ENCODE data around the gene UBTF. TPM values are rescaled to one million over a fixed set of nuclear protein-coding genes. Genes with fewer than 3 reads are reported as not detected.

UBTF gene
- total RNA-seq, 3 donors from 2014 or later = 50.1 to 65.1 (median 60.6) TPM

DNA sequence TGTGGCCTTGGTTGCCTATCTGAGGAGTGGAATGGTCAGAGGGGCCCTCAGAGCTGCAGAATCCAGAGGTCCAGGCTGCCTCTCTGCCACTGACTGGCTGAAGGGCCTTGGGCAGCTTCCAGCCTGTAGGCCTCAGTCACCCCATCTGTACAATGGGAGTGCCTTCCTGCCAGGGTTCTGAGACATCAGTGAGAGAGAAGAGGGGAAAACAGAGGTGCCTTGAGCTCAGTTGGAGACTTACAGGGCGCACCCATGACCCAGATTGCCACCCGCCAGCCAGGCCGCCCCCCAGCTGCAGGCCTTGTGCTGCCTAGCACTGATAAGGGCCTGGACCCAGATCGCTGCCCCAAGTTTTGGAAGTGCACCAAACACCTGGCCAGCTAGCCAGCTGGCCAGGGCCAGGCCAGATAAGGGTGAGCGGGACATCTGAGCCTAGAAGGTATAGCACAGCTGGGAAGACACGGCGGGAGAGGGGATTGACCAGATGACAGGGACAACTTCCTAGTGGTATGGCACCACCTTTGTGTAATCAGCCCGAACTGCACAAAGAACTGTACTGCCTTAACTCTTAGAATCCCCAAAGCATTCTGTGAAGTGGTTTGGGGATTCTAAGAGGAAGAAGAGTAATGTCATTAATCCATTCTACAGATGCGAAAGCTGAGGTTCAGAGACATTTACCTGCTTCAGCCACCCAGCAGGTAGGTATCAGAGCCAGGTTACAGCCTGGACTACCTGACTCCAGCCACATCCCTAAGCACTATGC is 47.1 kb upstream of the UBTF start:
- no peak overlapping the region for H3K27ac ChIP-seq
- no peaks in the 10 kb centered on the region for H3K4me1 ChIP-seq
- no peaks in the 10 kb centered on the region for H3K9me3 ChIP-seq
- DNase-seq (ENCODE audit: low spot score in 2 of 2) = no peak
- H3K4me3 ChIP-seq = no peak overlapping the region
- TF ChIP-seq POLR2AphosphoS5 (IDR thresholded peaks at IDR 0.05) (no peak), POLR2A (IDR thresholded peaks at IDR 0.05) (no peak)
- TF ChIP-seq, protein P1, sequence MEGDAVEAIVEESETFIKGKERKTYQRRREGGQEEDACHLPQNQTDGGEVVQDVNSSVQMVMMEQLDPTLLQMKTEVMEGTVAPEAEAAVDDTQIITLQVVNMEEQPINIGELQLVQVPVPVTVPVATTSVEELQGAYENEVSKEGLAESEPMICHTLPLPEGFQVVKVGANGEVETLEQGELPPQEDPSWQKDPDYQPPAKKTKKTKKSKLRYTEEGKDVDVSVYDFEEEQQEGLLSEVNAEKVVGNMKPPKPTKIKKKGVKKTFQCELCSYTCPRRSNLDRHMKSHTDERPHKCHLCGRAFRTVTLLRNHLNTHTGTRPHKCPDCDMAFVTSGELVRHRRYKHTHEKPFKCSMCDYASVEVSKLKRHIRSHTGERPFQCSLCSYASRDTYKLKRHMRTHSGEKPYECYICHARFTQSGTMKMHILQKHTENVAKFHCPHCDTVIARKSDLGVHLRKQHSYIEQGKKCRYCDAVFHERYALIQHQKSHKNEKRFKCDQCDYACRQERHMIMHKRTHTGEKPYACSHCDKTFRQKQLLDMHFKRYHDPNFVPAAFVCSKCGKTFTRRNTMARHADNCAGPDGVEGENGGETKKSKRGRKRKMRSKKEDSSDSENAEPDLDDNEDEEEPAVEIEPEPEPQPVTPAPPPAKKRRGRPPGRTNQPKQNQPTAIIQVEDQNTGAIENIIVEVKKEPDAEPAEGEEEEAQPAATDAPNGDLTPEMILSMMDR (IDR thresholded peaks at IDR 0.05) = no peak
- H3K36me3 ChIP-seq = no peaks in the 10 kb centered on the region
- H3K27me3 ChIP-seq = no peaks in the 10 kb centered on the region
- intact Hi-C loops (cut with DNase I; ENCODE audit: low total_unique reads) = no loop called here

DNA sequence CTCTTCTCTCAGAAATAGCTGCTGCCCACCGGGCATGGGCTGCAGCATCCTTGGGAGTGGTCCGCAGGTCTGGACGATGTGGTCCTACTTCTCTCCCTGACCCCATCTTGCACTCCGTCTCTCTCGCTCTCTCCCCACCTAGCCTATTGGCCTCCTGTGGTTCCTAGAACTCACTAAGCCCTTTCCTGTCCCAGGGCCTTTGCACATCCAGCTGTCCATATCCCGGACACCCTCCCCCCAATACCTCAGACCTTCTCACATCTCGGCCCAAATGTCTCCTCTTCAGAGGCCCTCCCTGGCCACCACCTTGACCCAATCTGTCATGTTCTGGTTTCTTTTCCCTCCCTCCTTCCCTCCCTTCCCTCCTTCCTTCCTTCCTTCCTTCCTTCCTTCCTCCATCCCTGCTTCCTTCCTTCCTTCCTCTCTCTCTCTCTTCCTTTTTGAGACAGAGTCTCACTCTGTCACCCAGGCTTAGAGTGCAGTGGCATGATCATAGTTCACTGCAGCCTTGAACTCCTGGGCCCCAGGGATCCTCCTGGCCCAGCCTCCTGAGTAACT is 43.9 kb upstream of the UBTF start:
- H3K9me3 ChIP-seq = no peaks in the 10 kb centered on the region
- H3K36me3 ChIP-seq = no peaks in the 10 kb centered on the region
- H3K4me3 ChIP-seq = no peak overlapping the region
- H3K27me3 ChIP-seq = no peaks in the 10 kb centered on the region
- no peaks in the 10 kb centered on the region for H3K4me1 ChIP-seq
- TF ChIP-seq, protein P1 (IDR thresholded peaks at IDR 0.05) = no peak
- TF ChIP-seq POLR2AphosphoS5 (IDR thresholded peaks at IDR 0.05) = no peak
- no peak for DNase-seq (ENCODE audit: low spot score in 2 of 2)
- intact Hi-C loops (cut with DNase I; ENCODE audit: low total_unique reads) = no loop called here
- H3K27ac ChIP-seq = no peak overlapping the region

DNA sequence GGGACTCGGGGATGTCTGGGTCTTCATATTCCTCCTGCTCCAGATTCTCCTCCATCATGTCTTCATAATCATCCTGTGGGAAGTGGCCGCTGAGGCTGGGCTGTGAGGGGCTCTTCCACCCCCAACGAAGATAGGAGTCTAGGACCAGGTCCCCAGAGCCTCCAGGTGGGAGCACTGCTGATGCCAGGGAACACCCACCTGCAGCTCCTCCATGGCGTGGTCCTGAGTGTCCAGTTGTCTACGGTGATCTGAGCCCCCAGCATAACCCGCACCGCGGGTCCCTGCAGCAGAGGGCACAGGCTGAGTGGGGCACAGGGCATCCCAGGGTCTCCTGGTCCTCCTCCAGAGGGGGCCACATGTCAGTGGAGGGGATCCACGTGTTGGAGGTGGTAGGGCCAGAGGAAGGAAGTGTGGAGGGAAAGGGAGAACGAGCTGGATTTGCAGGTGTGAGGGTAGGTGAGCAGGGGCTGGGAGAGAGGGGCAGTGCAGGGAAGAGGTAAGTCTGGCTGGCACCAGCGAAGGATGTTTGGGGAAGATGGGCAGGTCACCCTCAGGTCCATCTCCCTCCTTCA is 43.3 kb upstream of the UBTF start:
- no peak for DNase-seq (ENCODE audit: low spot score in 2 of 2)
- Histone ChIP-seq H3K4me1 (no peaks in the 10 kb centered on the region), H3K27me3 (no peaks in the 10 kb centered on the region), H3K4me3 (no peak overlapping the region), H3K9me3 (no peaks in the 10 kb centered on the region), H3K27ac (no peak overlapping the region), H3K36me3 (no peaks in the 10 kb centered on the region)
- intact Hi-C loops (cut with DNase I; ENCODE audit: low total_unique reads) = no loop called here
- TF ChIP-seq POLR2AphosphoS5 (IDR thresholded peaks at IDR 0.05) (no peak), POLR2A (IDR thresholded peaks at IDR 0.05) (no peak)
- TF ChIP-seq, protein P1 (IDR thresholded peaks at IDR 0.05) = no peak

DNA sequence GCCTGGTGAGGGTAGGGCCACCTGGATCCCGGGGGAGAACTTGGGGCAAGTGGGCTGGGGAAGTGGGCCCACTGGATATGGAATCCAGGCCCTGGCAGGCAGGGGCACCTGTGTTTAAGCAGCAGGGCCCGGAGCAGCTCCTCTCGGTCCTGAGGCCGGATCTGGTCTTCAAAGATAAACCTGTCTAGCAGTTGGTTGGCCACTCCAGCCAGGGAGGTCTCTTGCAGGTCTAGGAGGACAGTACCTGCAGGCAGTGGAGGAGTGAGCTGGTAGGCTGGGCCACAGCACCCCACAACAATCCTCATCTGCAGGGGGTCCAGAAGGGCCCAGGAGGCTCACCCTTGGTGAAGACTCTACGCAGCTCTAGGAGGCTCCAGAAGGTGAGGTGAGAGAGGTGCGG is 40.8 kb upstream of the UBTF start:
- Histone ChIP-seq H3K4me3 (no peak overlapping the region), H3K27me3 (no peaks in the 10 kb centered on the region), H3K9me3 (no peaks in the 10 kb centered on the region), H3K27ac (no peak overlapping the region), H3K36me3 (no peaks in the 10 kb centered on the region), H3K4me1 (no peaks in the 10 kb centered on the region)
- TF ChIP-seq POLR2A (IDR thresholded peaks at IDR 0.05) (no peak), POLR2AphosphoS5 (IDR thresholded peaks at IDR 0.05) (no peak)
- TF ChIP-seq, protein P1 (IDR thresholded peaks at IDR 0.05) = no peak
- DNase-seq (ENCODE audit: low spot score in 2 of 2) = no peak
- intact Hi-C loops (cut with DNase I; ENCODE audit: low total_unique reads) = no loop called here

DNA sequence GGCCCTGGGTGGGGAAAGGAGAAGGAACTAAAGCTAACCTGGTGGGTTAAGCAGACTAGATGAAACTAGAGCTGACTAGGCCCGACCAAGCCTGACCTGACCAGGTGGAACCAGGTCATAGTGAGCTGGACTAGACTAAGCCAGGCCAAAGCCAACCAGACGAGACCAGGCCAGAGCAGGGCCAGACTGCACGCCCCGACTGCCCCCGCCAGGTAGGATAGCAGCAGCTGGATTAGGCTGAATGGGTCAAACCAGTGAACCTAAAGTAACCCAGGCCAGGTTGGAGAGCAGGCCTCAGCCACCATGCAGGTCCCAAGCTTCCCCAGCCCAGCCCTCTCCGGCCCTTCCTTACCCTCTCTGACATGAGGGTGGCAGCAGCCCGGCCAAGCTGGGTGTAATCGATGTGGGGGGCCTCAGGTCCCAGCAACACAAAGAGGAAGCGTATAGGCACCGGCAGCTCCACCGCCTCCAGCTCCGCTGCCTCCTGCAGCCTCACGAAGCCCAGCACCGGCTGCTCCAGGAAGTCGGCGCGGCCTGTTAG is 39.4 kb upstream of the UBTF start:
- H3K4me3 ChIP-seq = no peak overlapping the region
- H3K36me3 ChIP-seq = no peaks in the 10 kb centered on the region
- no peak for DNase-seq (ENCODE audit: low spot score in 2 of 2)
- no peaks in the 10 kb centered on the region for H3K27me3 ChIP-seq
- no peak overlapping the region for H3K27ac ChIP-seq
- no peaks in the 10 kb centered on the region for H3K4me1 ChIP-seq
- no peaks in the 10 kb centered on the region for H3K9me3 ChIP-seq
- TF ChIP-seq, protein P1 (IDR thresholded peaks at IDR 0.05) = no peak
- TF ChIP-seq POLR2AphosphoS5 (IDR thresholded peaks at IDR 0.05) = no peak
- TF ChIP-seq POLR2A (IDR thresholded peaks at IDR 0.05) = no peak
- intact Hi-C loops (cut with DNase I; ENCODE audit: low total_unique reads) = no loop called here

All from breast epithelium (tissue), 4 donors.